AG09309 (cell line): ENCODE measurements around the gene INPP5A.

Experiments
- DNase-seq: peaks from one replicate; pipeline ENCODE4 v3.0.0-alpha.2; 2010; ENCODE audit warnings: low read depth
- H3K4me3 ChIP-seq: 2 replicates; pipeline ENCODE4 v1.5.1; 2011; ENCODE audit warnings: mild to moderate bottlenecking, low read depth, low read length, moderate library complexity; ENCODE audit not compliant: control insufficient read depth
- CTCF ChIP-seq: IDR thresholded peaks from 2 replicates; pipeline ENCODE4 v1.5.1; 2011; ENCODE audit warnings: mild to moderate bottlenecking, low read depth, low read length, inconsistent platforms; ENCODE audit not compliant: insufficient read depth, control insufficient read depth; ENCODE audit errors: missing control alignments

The INPP5A gene

GRCh38 chr10:132546567-132547420, 9.2 kb downstream of the INPP5A start:
- no peak for DNase-seq

GRCh38 chr10:132547421-132547861, 9.9 kb downstream of the INPP5A start:
- no peak for TF ChIP-seq CTCF
- no peak overlapping the region for H3K4me3 ChIP-seq
- no peak for DNase-seq

More at GRCh38 chr10:132546567-132547420, 9.2 kb downstream of the INPP5A start:
- no peak for TF ChIP-seq CTCF
- no peak overlapping the region for H3K4me3 ChIP-seq

- H3K4me3 ChIP-seq = no peak overlapping the region
- DNase-seq = no peak
- no peak for TF ChIP-seq CTCF
Measured at GRCh38 chr10:132548106-132548823, 10.7 kb downstream of the INPP5A start.

- no peak for DNase-seq
- no peak for TF ChIP-seq CTCF
- H3K4me3 ChIP-seq = no peak overlapping the region
Measured at GRCh38 chr10:132548869-132549268, 11.3 kb downstream of the INPP5A start.

GRCh38 chr10:132549371-132549770, 11.8 kb downstream of the INPP5A start:
- no peak overlapping the region for H3K4me3 ChIP-seq
- no peak for TF ChIP-seq CTCF
- no peak for DNase-seq

GRCh38 chr10:132550366-132551092, 12.9 kb downstream of the INPP5A start:
- no peak for TF ChIP-seq CTCF
- no peak overlapping the region for H3K4me3 ChIP-seq
- no peak for DNase-seq
